ENCODE data around the gene PCDHGB1.
"Not testable (repeated sequence)": the region's sequence is repeated elsewhere in the genome, so short reads cannot be mapped to it uniquely, and the experiment has no call there.

The PCDHGB1 gene

GRCh38 chr5:141320225-141321169, 29.4 kb upstream of the PCDHGB1 start, which contains the start of gene TAF7:
Gene TAF7, minus strand, starts transcription at chr5:141320784. Its CDS starts 740 bp downstream, at chr5:141320044.
- TF ChIP-seq CTCF (IDR thresholded peaks at IDR 0.05; ENCODE audit: low read depth, low read length), result peak; percentile 81
- H3K4me3 ChIP-seq (ENCODE audit: low read depth, low read length), result peak within 1 kb of the TSS; percentile 90

GRCh38 chr5:141322261-141322660, 27.6 kb upstream of the PCDHGB1 start:
- no peak overlapping the region for H3K4me3 ChIP-seq (ENCODE audit: low read depth, low read length)

GRCh38 chr5:141326088-141326854, 23.6 kb upstream of the PCDHGB1 start:
- peak overlapping the region; percentile 62 for H3K4me3 ChIP-seq (ENCODE audit: low read depth, low read length)
- TF ChIP-seq CTCF (IDR thresholded peaks at IDR 0.05; ENCODE audit: low read depth, low read length), result peak; percentile 92

More at GRCh38 chr5:141322261-141322660, 27.6 kb upstream of the PCDHGB1 start:
- no peak for TF ChIP-seq CTCF (IDR thresholded peaks at IDR 0.05; ENCODE audit: low read depth, low read length)

GRCh38 chr5:141328231-141328630, 21.7 kb upstream of the PCDHGB1 start:
- no peak overlapping the region for H3K4me3 ChIP-seq (ENCODE audit: low read depth, low read length)
- TF ChIP-seq CTCF (IDR thresholded peaks at IDR 0.05; ENCODE audit: low read depth, low read length), result no peak

- peak within 1 kb of the TSS; percentile 63 for H3K4me3 ChIP-seq (ENCODE audit: low read depth, low read length)
These were observed 19.4 kb upstream of the PCDHGB1 start, which contains the start of gene PCDHGA1 for GRCh38 chr5:141330299-141331080. Gene PCDHGA1, plus strand, starts transcription at chr5:141330514.

GRCh38 chr5:141332571-141332970, 17.3 kb upstream of the PCDHGB1 start:
- H3K4me3 ChIP-seq (ENCODE audit: low read depth, low read length), result not testable (repeated sequence)

More at GRCh38 chr5:141330299-141331080, 19.4 kb upstream of the PCDHGB1 start, which contains the start of gene PCDHGA1:
- peak; percentile 68 for TF ChIP-seq CTCF (IDR thresholded peaks at IDR 0.05; ENCODE audit: low read depth, low read length)

Data from WI38 (cell line).